K562 (cell line): ENCODE data around the gene PITPNC1. TPM values are rescaled to one million over a fixed set of nuclear protein-coding genes. Genes with fewer than 3 reads are reported as not detected.

Experiments used
- ATAC-seq: fragments of 200-7000 bp; cut with Tn5 transposase; 3 replicates; pipeline ENCODE4 v1.9.1; 2020; ENCODE audit warnings: moderate library complexity
- BruUV-seq: library from RNA; stranded (reverse); fragments of 400-500 nt; replicated peaks from 2 replicates; lab custom pipeline; 2021; lab: Mats Ljungman, UMichigan
- CTCF ChIA-PET: fragments of 300-600 bp; formaldehyde crosslinking; extraction: SDS; loops from one replicate; lab custom pipeline; 2021; ENCODE audit warnings: low intra/inter-chr PET ratio; lab: Yijun Ruan, JAX
- POLR2A ChIA-PET: fragments of 300-600, 350-650 bp; sonication (Branson Sonifier 250); formaldehyde crosslinking; extraction: SDS; loops from one replicate; lab custom pipeline; 2021; ENCODE audit warnings: antibody characterized with exemption, inconsistent platforms; lab: Yijun Ruan, JAX
- DNase-seq, 4 experiments: peaks; one replicate each; pipeline versions ENCODE4 v3.0.0 to v3.0.0-alpha.2; 2011 to 2018; ENCODE audit warnings: low spot score in 3 of 4, mixed read lengths in 3 of 4; ENCODE audit errors: extremely low read depth in 1 of 4
- FAIRE-seq: peaks from 2 replicates; lab custom pipeline; 2011; peaks lifted over from hg19 to GRCh38; lab: Jason Lieb, UNC
- H2AFZ ChIP-seq: 2 replicates; pipeline ENCODE4 v1.6.0; 2011; ENCODE audit warnings: low read depth, low read length, control low read depth, inconsistent platforms
- H3K27ac ChIP-seq: fragments of 200-600 bp; 3 replicates; pipeline ENCODE4 v1.8.0; 2011; ENCODE audit warnings: low read depth, mild to moderate bottlenecking, control low read depth, inconsistent platforms, low read length, moderate library complexity, mixed read lengths; ENCODE audit errors: extremely low read depth
- H3K27me3 ChIP-seq, 2 experiments: fragments of 300-600 bp in 1 of 2; 2 replicates in 1 of 2; 3 replicates in 1 of 2; pipeline versions ENCODE4 v1.6.0 to v1.8.0; 2011; ENCODE audit warnings: inconsistent platforms in 2 of 2, low read length in 2 of 2, mild to moderate bottlenecking in 1 of 2, mixed read lengths in 1 of 2, moderate library complexity in 1 of 2; ENCODE audit not compliant: control insufficient read depth in 2 of 2, insufficient read depth in 2 of 2
- H3K36me3 ChIP-seq: fragments of 300-600 bp; 3 replicates; pipeline ENCODE4 v1.8.0; 2011; ENCODE audit warnings: mild to moderate bottlenecking, low read length, inconsistent platforms; ENCODE audit not compliant: control insufficient read depth, insufficient read depth
- H3K4me1 ChIP-seq, 2 experiments: fragments of 200-600 bp in 1 of 2; replicated peaks in 1 of 2; 2 replicates in 1 of 2; 3 replicates in 1 of 2; pipeline versions ENCODE4 v1.5.1 to v1.8.0; 2011; ENCODE audit warnings: inconsistent platforms in 2 of 2, low read length in 2 of 2, mild to moderate bottlenecking in 1 of 2, mixed read lengths in 1 of 2, moderate library complexity in 1 of 2; ENCODE audit not compliant: control insufficient read depth in 2 of 2, insufficient read depth in 2 of 2
- H3K4me2 ChIP-seq: 2 replicates; pipeline ENCODE4 v1.6.1; 2011; ENCODE audit warnings: low read length, control low read depth, inconsistent platforms, mixed read lengths; ENCODE audit not compliant: insufficient read depth
- H3K4me3 ChIP-seq: fragments of 200-600 bp; sonication (generic), shearing (Covaris generic); 2 replicates; pipeline ENCODE4 v1.5.1; 2016; ENCODE audit warnings: control low read depth, inconsistent platforms
- H3K79me2 ChIP-seq: fragments of 200-600 bp; 3 replicates; pipeline ENCODE4 v1.8.0; 2011; ENCODE audit warnings: low read length, inconsistent platforms; ENCODE audit not compliant: control insufficient read depth, insufficient read depth
- H3K9ac ChIP-seq, 2 experiments: 2 replicates each; pipeline versions ENCODE4 v1.6.0 to v1.6.1; 2011; ENCODE audit warnings: low read depth in 2 of 2, low read length in 2 of 2, control low read depth in 1 of 2, inconsistent platforms in 1 of 2, mild to moderate bottlenecking in 1 of 2, mixed read lengths in 1 of 2; ENCODE audit not compliant: insufficient read depth in 1 of 2
- H3K9me1 ChIP-seq: one replicate; pipeline ENCODE4 v1.6.0; 2011; ENCODE audit warnings: inconsistent platforms, mild to moderate bottlenecking, low read length, moderate library complexity; ENCODE audit not compliant: control insufficient read depth, insufficient read depth
- H3K9me3 ChIP-seq: replicated peaks from 2 replicates; pipeline ENCODE4 v1.5.1; 2011; ENCODE audit warnings: low read depth, low read length, inconsistent platforms; ENCODE audit not compliant: control insufficient read depth, insufficient read depth
- H4K20me1 ChIP-seq: replicated peaks from 2 replicates; pipeline ENCODE4 v1.6.1; 2011; ENCODE audit warnings: low read length, inconsistent platforms, mixed read lengths; ENCODE audit not compliant: control insufficient read depth, insufficient read depth
- ARHGAP35 ChIP-seq: fragments of 450-650 bp; IDR thresholded peaks from 2 replicates; pipeline ENCODE4 v1.6.1; 2018; ENCODE audit not compliant: partially characterized antibody
- NCOA1 ChIP-seq: fragments of 450-650 bp; IDR thresholded peaks from 2 replicates; pipeline ENCODE4 v1.6.1; 2016; ENCODE audit warnings: low read depth
- RB1 ChIP-seq: fragments of 450-650 bp; IDR thresholded peaks from 2 replicates; pipeline ENCODE4 v1.6.1; 2017; ENCODE audit warnings: low read depth, mild to moderate bottlenecking
- SMARCB1 ChIP-seq: IDR thresholded peaks from 2 replicates; pipeline ENCODE4 v1.6.1; 2011; ENCODE audit warnings: improper control_type of control experiment, low read depth; ENCODE audit not compliant: insufficient read length
- TAL1 ChIP-seq: fragments of 450-650 bp; IDR thresholded peaks from 2 replicates; pipeline ENCODE4 v1.6.1; 2016; ENCODE audit warnings: mild to moderate bottlenecking
- ZNF274 ChIP-seq: IDR thresholded peaks from 2 replicates; pipeline ENCODE4 v1.6.1; 2011; ENCODE audit warnings: low read depth, mild to moderate bottlenecking, low read length, moderate library complexity, borderline replicate concordance
- ZNF431 ChIP-seq: sonication (generic); formaldehyde crosslinking; IDR thresholded peaks from 2 replicates; pipeline ENCODE4 v1.8.0; 2022; ENCODE audit warnings: mild to moderate bottlenecking, missing genetic modification reagents
- WGBS: fragments of 100-300 bp; shearing (Covaris generic); methylation state at CpG from one replicate; pipeline ENCODE4 v1.1.6; 2016; ENCODE audit warnings: low coverage, mixed read lengths; ENCODE audit not compliant: insufficient coverage; ENCODE audit errors: missing lambda C conversion rate; 5-methylcytosine and 5-hydroxymethylcytosine counted together
- in situ Hi-C: fragments of 300-500 bp; cut with MboI; formaldehyde crosslinking; loops from 4 replicates; pipeline ENCODE4 v1.15.0; 2018; ENCODE audit warnings: inconsistent platforms, mixed read lengths
- intact Hi-C: fragments of 100-400 bp; cut with micrococcal nuclease; formaldehyde crosslinking; loops from 2 replicates; pipeline ENCODE4 v1.14.2; 2022
- polyA plus RNA-seq, 8 experiments: library from polyadenylated mRNA; depleted of rRNA in 4 of 8; stranded (reverse) in 5 of 8; unstranded in 3 of 8; fragments of >200 nt; fragmentation: Nextera tagmentation in 2 of 8; fragmentation: Illumina TruSeq in 1 of 8; extraction: Ambion mirVana in 2 of 8; extraction: Trizol in 1 of 8; gene quantifications; 2 replicates each; pipeline versions ENCODE4 v1.2.1 to v1.2.3, GENCODE V29; 2011 to 2014; ENCODE audit warnings: inconsistent platforms in 1 of 8, missing spikeins in 1 of 8
- total RNA-seq, 7 experiments: library from RNA; depleted of rRNA in 6 of 7; stranded (reverse); fragments of >200 nt in 6 of 7; fragmentation: Illumina TruSeq in 2 of 7; extraction: Trizol in 2 of 7; gene quantifications; 2 replicates each; pipeline versions ENCODE4 v1.2.1 to v1.2.3, GENCODE V29; 2011 to 2021; ENCODE audit warnings: low replicate concordance in 1 of 7
- TF ChIP-seq, protein P1 (sequence below), 2 experiments: fragments of 450-650 bp; IDR thresholded peaks; 2 replicates each; pipeline ENCODE4 v1.6.1; 2018; ENCODE audit warnings: mild to moderate bottlenecking in 2 of 2, low read depth in 1 of 2; ENCODE audit not compliant: partially characterized antibody in 2 of 2
- TF ChIP-seq, protein P2 (sequence below): sonication (generic); formaldehyde crosslinking; IDR thresholded peaks from 2 replicates; pipeline ENCODE4 v1.9.0; 2022; ENCODE audit warnings: mild to moderate bottlenecking, missing genetic modification reagents
- TF ChIP-seq, protein P3 (sequence below): sonication (generic); formaldehyde crosslinking; IDR thresholded peaks from 2 replicates; pipeline ENCODE4 v1.8.0; 2023; ENCODE audit warnings: mild to moderate bottlenecking, missing genetic modification reagents
- TF ChIP-seq, protein P4 (sequence below): sonication (generic); formaldehyde crosslinking; IDR thresholded peaks from 2 replicates; pipeline ENCODE4 v1.4.0; 2020; ENCODE audit warnings: mild to moderate bottlenecking, missing genetic modification reagents

The PITPNC1 gene
- total and polyA plus RNA-seq, 9 of the 15 experiments (the other 6 are each of a cell fraction or from before 2014, with no cell fraction given) = 0.11 to 1.1 (median 0.65) TPM

DNA sequence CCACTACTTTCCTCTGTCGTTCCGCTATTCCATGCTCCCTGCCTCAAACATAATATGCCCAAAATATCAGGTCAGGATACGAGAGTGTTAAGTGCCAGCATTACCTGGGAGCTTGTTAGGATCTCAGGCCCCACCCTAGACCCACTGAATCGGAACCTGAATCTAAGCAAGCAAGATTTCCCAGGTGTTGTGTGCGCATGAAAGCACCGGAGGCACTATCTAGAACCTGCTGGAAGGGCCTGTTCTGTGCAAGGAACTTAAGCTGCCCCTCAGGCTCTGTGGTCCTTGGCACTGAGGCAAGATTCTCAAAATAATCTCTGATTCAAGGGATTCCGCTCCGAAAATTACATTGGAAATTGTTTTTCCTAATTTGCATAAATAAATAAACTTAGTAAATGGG is 233.0 kb downstream of the PITPNC1 start:
- ChIA-PET CTCF (no interaction called here), POLR2A (no interaction called here)
- 23% methylated on average over 8 of the region's 8 CpGs for WGBS
- no peaks in the 10 kb centered on the region for H3K36me3 ChIP-seq
- no peaks in the 10 kb centered on the region for H3K9me1 ChIP-seq
- H3K4me1 ChIP-seq = no peaks in the 10 kb centered on the region
- no peak for DNase-seq
- no peak overlapping the region for H3K9ac ChIP-seq
- no peak overlapping the region for H2AFZ ChIP-seq
- no peak for ATAC-seq
- FAIRE-seq = no peak
- no peak overlapping the region for H3K4me2 ChIP-seq
- BruUV-seq = no TSS peak
- no peak overlapping the region for H3K27ac ChIP-seq
- H3K79me2 ChIP-seq = no peaks in the 10 kb centered on the region
- H4K20me1 ChIP-seq = no peaks in the 10 kb centered on the region; the same call in 1 of the 2 replicates
- in situ Hi-C loops = no loop called here
- intact Hi-C loops = no loop called here
- no peak overlapping the region for H3K4me3 ChIP-seq
- no peaks in the 10 kb centered on the region for H3K9me3 ChIP-seq
- peaks cover 28 to 66% of the 10 kb centered on the region in 2 experiments for H3K27me3 ChIP-seq
- TF ChIP-seq, protein P1, sequence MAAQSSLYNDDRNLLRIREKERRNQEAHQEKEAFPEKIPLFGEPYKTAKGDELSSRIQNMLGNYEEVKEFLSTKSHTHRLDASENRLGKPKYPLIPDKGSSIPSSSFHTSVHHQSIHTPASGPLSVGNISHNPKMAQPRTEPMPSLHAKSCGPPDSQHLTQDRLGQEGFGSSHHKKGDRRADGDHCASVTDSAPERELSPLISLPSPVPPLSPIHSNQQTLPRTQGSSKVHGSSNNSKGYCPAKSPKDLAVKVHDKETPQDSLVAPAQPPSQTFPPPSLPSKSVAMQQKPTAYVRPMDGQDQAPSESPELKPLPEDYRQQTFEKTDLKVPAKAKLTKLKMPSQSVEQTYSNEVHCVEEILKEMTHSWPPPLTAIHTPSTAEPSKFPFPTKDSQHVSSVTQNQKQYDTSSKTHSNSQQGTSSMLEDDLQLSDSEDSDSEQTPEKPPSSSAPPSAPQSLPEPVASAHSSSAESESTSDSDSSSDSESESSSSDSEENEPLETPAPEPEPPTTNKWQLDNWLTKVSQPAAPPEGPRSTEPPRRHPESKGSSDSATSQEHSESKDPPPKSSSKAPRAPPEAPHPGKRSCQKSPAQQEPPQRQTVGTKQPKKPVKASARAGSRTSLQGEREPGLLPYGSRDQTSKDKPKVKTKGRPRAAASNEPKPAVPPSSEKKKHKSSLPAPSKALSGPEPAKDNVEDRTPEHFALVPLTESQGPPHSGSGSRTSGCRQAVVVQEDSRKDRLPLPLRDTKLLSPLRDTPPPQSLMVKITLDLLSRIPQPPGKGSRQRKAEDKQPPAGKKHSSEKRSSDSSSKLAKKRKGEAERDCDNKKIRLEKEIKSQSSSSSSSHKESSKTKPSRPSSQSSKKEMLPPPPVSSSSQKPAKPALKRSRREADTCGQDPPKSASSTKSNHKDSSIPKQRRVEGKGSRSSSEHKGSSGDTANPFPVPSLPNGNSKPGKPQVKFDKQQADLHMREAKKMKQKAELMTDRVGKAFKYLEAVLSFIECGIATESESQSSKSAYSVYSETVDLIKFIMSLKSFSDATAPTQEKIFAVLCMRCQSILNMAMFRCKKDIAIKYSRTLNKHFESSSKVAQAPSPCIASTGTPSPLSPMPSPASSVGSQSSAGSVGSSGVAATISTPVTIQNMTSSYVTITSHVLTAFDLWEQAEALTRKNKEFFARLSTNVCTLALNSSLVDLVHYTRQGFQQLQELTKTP (IDR thresholded peaks at IDR 0.05; ENCODE audit: low read depth in 1 of 2, partially characterized antibody in 2 of 2) = no peak
- no peak for TF ChIP-seq ZNF431
- TF ChIP-seq TAL1 = no peak
- TF ChIP-seq RB1 = no peak
- no peak for TF ChIP-seq SMARCB1
- TF ChIP-seq, protein P2, sequence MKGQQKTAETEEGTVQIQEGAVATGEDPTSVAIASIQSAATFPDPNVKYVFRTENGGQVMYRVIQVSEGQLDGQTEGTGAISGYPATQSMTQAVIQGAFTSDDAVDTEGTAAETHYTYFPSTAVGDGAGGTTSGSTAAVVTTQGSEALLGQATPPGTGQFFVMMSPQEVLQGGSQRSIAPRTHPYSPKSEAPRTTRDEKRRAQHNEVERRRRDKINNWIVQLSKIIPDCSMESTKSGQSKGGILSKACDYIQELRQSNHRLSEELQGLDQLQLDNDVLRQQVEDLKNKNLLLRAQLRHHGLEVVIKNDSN (CRISPR knock-in tag) = no peak
- TF ChIP-seq, protein P3, sequence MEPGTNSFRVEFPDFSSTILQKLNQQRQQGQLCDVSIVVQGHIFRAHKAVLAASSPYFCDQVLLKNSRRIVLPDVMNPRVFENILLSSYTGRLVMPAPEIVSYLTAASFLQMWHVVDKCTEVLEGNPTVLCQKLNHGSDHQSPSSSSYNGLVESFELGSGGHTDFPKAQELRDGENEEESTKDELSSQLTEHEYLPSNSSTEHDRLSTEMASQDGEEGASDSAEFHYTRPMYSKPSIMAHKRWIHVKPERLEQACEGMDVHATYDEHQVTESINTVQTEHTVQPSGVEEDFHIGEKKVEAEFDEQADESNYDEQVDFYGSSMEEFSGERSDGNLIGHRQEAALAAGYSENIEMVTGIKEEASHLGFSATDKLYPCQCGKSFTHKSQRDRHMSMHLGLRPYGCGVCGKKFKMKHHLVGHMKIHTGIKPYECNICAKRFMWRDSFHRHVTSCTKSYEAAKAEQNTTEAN (CRISPR knock-in tag) = no peak
- TF ChIP-seq NCOA1 = no peak
- no peak for TF ChIP-seq ZNF274
- no peak for TF ChIP-seq ARHGAP35
- TF ChIP-seq, protein P4, sequence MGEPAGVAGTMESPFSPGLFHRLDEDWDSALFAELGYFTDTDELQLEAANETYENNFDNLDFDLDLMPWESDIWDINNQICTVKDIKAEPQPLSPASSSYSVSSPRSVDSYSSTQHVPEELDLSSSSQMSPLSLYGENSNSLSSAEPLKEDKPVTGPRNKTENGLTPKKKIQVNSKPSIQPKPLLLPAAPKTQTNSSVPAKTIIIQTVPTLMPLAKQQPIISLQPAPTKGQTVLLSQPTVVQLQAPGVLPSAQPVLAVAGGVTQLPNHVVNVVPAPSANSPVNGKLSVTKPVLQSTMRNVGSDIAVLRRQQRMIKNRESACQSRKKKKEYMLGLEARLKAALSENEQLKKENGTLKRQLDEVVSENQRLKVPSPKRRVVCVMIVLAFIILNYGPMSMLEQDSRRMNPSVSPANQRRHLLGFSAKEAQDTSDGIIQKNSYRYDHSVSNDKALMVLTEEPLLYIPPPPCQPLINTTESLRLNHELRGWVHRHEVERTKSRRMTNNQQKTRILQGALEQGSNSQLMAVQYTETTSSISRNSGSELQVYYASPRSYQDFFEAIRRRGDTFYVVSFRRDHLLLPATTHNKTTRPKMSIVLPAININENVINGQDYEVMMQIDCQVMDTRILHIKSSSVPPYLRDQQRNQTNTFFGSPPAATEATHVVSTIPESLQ (CRISPR knock-in tag) = no peak
